ENCODE data around the gene VIPR2. TPM values are rescaled to one million over a fixed set of nuclear protein-coding genes. Genes with fewer than 3 reads are reported as not detected.

Gene VIPR2
- total and polyA plus RNA-seq, 8 donors, result 3.7 to 13.7 (median 10.6) TPM

GRCh38 chr7:159075563-159076238 lies 69.0 kb downstream of the VIPR2 start:
- peak in 1 of 6 donors; percentile 38 for DNase-seq
- no peak for FAIRE-seq
- Histone ChIP-seq H3K4me1 (no peaks in the 10 kb centered on the region), H3K36me3 (no peaks in the 10 kb centered on the region), H3K27me3 (no peaks in the 10 kb centered on the region), H3K9me3 (no peaks in the 10 kb centered on the region), H3K4me3 (no peak overlapping the region), H3K27ac (no peak overlapping the region)
- intact Hi-C loops (cut with DNase I), result no loop called here
- peak in 1 of 4 donors; percentile 28 for ATAC-seq
- TF ChIP-seq CTCF (IDR thresholded peaks at IDR 0.05), result no peak
- WGBS, 2 donors, result 94% methylated on average over 16 to 17 of the region's 17 CpGs

- WGBS, 2 donors, result 92 to 93% methylated on average over 6 of the region's 6 CpGs
- Histone ChIP-seq H3K9me3 (no peaks in the 10 kb centered on the region), H3K4me1 (peaks cover 0 to 7% (median 0%) of the 10 kb centered on the region in 3 donors), H3K4me3 (no peak overlapping the region), H3K27me3 (no peaks in the 10 kb centered on the region), H3K27ac (no peak overlapping the region), H3K36me3 (no peaks in the 10 kb centered on the region)
- ATAC-seq (no peak), DNase-seq (peak in 1 of 6 donors; percentile 18), FAIRE-seq (no peak)
- no peak for TF ChIP-seq CTCF (IDR thresholded peaks at IDR 0.05)
- intact Hi-C loops (cut with DNase I), result no loop called here
Observed at GRCh38 chr7:159071260-159071659, 73.4 kb downstream of the VIPR2 start.

- FAIRE-seq, result no peak
- Histone ChIP-seq H3K36me3 (no peaks in the 10 kb centered on the region), H3K27me3 (no peaks in the 10 kb centered on the region), H3K9me3 (no peaks in the 10 kb centered on the region), H3K27ac (no peak overlapping the region), H3K4me1 (peaks cover 0 to 7% (median 0%) of the 10 kb centered on the region in 3 donors), H3K4me3 (no peak overlapping the region)
- no peak for TF ChIP-seq CTCF (IDR thresholded peaks at IDR 0.05)
- ATAC-seq, result no peak
- DNase-seq, result peak in 1 of 6 donors; percentile 8
- intact Hi-C loops (cut with DNase I), result no loop called here
- WGBS, 2 donors, result 79 to 80% methylated on average over 17 of the region's 17 CpGs
Observed at GRCh38 chr7:159070431-159071148, 74.1 kb downstream of the VIPR2 start.

GRCh38 chr7:159068893-159069448 lies 75.7 kb downstream of the VIPR2 start:
- ATAC-seq (peak in 1 of 4 donors; percentile 26), FAIRE-seq (no peak), DNase-seq (peak in 1 of 6 donors; percentile 32)
- TF ChIP-seq CTCF (IDR thresholded peaks at IDR 0.05), result no peak
- H3K36me3 ChIP-seq, result no peaks in the 10 kb centered on the region
- H3K9me3 ChIP-seq, result no peaks in the 10 kb centered on the region
- H3K4me1 ChIP-seq, result peaks cover 0 to 7% (median 0%) of the 10 kb centered on the region in 3 donors
- H3K27me3 ChIP-seq, result no peaks in the 10 kb centered on the region
- WGBS, 2 donors, result 88 to 89% methylated on average over 14 of the region's 14 CpGs
- intact Hi-C loops (cut with DNase I), result no loop called here
- no peak overlapping the region for H3K27ac ChIP-seq
- no peak overlapping the region for H3K4me3 ChIP-seq
